Right ventricle myocardium inferior (tissue), 1 donor: ENCODE data around the gene NR4A3. TPM values are rescaled to one million over a fixed set of nuclear protein-coding genes. Genes with fewer than 3 reads are reported as not detected.

Experiments
- ATAC-seq: fragments of 200-7000 bp; cut with Tn5 transposase; one replicate; pipeline ENCODE4 v1.9.1; 2020; ENCODE audit warnings: mild to moderate bottlenecking, moderate library complexity
- DNase-seq: peaks from one replicate; pipeline ENCODE4 v3.0.0; 2021; ENCODE audit errors: missing footprints
- intact Hi-C: fragments of 100-400 bp; cut with DNase I; formaldehyde crosslinking; loops from one replicate; pipeline ENCODE4 v1.11.0; 2022
- total RNA-seq: library from RNA; stranded (reverse); fragmentation: NEBNext Ultra II Directional; extraction: Animal tissue kit (Norgen Biotek cat#: 25700); gene quantifications from one replicate; pipeline ENCODE4 v1.2.1, GENCODE V29; 2021
- donor health status: DM: no; HTN: yes; CAD: no; lungs with severe emphysema.

NR4A3 gene
- total RNA-seq, 1 donor from 2014 or later = 3.9 TPM

DNA sequence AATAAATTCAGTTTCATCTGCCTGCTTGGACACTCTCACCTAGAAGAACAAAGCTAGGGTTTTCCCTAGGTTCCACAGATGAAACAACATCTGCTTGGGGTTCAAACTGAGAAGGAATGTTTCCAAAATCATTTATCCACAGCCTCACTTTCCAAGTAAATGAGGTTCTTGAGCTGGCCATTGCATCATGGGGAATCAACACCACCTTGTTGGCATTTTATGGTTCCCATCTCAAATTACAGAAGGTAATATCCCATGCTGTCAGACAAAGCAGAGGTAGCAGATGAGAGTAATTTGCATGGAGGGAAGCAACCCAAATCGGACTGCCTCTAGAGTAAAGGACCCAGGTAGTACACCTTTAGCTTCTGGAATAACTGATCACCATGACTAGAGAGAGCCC lies 10.5 kb upstream of the NR4A3 start:
- DNase-seq (no peak), ATAC-seq (no peak)
- intact Hi-C loops = loop anchor here (10.0 kb wide), 1 partner anchor 514 kb away; no protein-coding TSS in a partner anchor

DNA sequence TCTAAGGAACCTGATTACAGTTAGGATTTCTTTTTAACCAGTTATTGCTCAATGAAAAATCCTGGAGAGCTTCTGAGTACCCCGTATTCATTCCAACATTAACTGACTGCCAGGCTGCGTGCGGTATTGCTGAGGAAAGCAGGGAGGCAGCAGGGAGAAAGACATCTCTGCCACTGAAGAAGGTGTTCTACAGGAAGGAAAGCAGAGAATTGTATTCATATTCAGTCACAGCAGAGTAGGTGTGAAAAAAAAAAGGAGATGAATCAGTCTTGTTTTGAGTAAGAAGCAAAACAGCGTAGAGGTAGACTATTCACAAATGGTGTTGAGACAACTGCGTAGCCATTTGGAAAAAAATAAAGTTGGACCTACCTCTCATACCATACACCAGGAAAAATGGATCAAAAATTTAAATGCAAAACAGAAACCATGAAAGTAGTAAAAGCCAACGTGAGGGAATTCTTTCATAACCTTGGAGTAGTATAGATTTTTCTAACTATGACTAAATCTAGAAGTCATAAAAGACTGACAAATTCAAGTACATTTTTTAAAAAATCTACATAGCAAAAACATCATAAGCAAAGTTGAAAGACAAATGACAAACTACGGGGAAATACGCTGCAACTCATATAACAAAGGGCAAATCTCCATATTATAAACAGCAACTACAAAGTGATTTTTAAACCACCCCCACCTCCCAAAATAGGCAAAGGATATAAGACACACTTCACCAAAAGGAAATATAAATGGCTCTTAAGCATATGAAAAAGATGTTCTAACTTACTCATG lies 9.9 kb upstream of the NR4A3 start:
- ATAC-seq (no peak), DNase-seq (no peak)
- intact Hi-C loops = loop anchor here (10.0 kb wide), 1 partner anchor 513 kb away; no protein-coding TSS in a partner anchor

DNA sequence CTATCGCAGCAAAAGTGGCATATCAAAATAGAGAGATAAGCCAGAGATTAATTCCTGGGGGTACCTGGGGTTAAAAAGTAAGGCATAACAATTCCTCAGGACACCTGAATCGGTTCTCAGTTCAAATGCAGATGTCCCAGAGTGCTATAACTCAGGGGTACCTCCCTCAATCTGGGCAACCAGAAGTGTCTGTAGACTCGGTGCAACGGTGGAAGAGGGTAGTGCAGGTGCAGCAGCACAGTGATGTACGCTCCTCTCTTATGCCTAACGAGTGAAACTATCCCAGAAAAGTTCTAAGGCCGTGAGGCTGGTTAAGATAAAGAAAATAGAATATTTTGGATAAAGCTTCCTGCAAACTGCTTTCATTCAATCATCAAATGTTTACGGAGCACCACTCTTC lies 7.9 kb upstream of the NR4A3 start:
- intact Hi-C loops = loop anchor here (10.0 kb wide), 1 partner anchor 511 kb away; no protein-coding TSS in a partner anchor
- DNase-seq (no peak), ATAC-seq (no peak)

DNA sequence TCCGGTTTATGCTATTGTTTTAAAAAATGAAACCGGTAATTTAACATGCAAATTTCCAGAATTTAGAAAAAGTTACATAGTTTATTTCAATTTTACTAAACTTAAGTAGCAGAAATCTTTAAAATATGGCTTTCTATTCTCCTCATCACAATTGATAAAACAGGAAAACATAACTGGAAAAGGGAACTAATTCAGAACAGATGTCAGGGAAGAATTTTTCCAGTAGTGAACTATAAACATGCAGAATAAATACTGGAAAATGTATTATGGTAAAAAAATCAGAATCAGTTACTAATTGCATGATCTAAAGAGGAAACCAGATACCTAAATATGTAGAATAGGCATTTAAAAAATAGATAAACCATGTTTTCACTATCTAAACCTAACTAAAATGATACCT lies 7.3 kb upstream of the NR4A3 start:
- intact Hi-C loops = loop anchor here (10.0 kb wide), 1 partner anchor 510 kb away; no protein-coding TSS in a partner anchor
- no peak for DNase-seq
- no peak for ATAC-seq

DNA sequence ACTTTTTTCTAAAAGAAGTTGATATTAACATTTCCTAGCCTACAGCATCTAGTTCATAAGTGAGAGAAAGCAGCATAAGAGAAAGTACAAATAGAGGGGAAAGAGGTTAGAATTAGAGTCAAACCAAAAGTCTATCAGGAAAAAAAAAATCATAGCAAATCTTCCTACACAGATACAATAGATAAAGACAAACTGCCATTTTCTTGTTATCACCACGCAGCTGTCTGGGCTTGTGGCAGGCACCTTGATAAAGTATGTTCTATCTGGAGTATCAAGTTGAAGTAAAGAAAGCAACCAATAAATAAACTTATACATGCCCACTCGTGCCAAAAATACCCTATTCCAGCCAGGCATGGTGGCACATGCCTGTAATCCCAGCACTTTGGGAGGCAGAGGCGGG lies 5.3 kb upstream of the NR4A3 start:
- DNase-seq (no peak), ATAC-seq (no peak)
- intact Hi-C loops = loop anchor here (10.0 kb wide), 1 partner anchor 508 kb away; no protein-coding TSS in a partner anchor

DNA sequence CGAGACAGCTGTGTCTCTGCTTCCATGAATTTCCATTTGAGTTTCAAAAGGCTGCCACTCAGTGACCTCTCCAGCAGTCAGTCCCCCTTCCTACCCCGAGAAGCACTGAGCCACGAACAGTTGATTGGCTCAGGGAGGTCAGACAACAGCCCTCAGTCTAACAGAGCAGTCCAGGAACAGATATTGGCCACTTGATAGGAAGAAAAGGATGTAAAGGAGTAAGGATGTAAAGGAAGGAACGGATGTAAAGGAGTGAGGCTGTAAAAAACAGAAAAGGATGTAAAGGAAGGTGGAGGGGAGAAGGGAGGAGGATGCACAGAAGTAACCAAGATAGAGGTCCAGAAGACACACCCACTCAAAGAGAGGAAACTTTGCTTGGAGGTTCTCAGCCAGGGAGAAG lies 3.2 kb upstream of the NR4A3 start:
- intact Hi-C loops = loop anchor here (10.0 kb wide), 1 partner anchor 506 kb away; no protein-coding TSS in a partner anchor
- DNase-seq (no peak), ATAC-seq (no peak)

DNA sequence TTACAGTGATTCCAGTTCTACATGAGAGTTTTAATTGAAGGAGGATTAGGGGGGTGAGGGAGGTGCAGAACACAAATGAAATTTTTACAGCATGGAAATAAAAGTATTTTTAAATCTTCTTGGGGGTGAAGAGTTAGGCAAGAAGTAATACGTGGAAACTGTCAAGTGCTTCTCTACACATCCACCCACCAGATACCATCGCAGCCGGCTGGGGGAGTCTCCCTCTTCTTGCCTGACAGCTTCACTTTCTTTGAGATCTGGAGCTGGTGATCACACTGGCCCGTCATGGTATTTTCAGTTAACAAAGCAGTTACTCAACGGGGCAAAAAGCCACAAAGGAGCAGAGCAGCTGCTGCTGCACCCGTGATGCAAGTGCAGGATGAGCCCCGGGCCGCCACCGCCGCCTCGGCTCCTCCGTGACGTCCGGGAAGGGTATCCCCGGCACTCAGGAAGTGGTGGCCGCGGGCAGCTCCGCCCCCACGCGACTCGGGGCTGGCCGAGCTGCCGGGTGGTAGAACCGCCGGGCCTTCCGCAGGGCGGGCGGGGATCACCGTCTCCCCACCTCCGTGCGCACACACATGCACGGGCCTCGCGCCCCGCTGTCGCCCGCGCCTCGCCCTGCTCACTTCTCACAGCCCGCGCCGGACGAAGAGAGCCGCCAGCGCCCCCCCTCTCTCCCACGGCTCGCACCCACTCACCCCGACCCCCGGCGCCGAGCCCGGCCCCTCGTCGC lies 2.4 kb upstream of the NR4A3 start:
- ATAC-seq = peak; percentile 71
- intact Hi-C loops = loop anchor here (10.0 kb wide), 1 partner anchor 506 kb away; no protein-coding TSS in a partner anchor
- DNase-seq = peak; percentile 95

DNA sequence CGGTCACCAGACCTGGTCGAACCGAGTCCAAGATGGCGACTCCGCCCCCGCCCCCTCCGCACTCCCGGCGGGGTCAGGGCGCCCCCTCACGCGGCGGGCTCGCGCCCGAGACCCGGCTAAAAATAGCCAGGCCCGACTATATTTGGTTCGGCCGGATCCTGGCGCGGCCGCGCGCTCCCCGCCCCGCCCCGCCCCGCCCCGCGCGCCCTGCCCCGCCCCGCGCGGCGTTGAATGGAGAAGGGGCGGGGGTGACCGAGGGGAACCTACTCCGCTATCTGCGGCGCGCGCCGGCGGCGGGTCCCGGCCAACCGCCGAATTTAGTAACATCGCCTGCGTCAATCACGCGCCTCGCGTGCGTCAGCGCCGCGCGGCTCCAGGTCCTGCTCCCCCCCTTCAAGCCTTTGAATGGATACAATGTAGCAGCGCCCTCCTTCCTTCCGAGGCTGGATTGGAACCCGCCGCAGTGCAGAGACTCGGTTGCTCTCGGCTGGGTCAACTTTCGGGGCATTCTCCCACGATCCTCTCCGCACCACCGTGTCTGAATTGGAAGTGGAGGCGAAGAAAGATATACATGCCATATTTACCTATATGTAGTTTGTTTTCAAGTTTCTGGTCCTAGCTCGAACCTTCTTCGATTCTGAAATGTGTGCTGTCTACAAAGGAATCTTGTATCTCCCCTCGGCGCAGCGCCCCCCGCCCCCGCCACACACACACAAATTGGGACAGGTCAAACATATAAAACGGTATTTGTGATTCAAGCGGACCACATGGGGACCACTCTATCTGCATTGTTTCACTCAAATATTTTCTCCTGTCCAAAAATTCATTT lies 1.6 kb upstream of the NR4A3 start:
- peak; percentile 96 for DNase-seq
- ATAC-seq = peak; percentile 79
- intact Hi-C loops = loop anchor here (5.0 to 10.0 kb wide), 5 partner anchors 87 to 525 kb away; partner anchors contain the start of gene STX17

DNA sequence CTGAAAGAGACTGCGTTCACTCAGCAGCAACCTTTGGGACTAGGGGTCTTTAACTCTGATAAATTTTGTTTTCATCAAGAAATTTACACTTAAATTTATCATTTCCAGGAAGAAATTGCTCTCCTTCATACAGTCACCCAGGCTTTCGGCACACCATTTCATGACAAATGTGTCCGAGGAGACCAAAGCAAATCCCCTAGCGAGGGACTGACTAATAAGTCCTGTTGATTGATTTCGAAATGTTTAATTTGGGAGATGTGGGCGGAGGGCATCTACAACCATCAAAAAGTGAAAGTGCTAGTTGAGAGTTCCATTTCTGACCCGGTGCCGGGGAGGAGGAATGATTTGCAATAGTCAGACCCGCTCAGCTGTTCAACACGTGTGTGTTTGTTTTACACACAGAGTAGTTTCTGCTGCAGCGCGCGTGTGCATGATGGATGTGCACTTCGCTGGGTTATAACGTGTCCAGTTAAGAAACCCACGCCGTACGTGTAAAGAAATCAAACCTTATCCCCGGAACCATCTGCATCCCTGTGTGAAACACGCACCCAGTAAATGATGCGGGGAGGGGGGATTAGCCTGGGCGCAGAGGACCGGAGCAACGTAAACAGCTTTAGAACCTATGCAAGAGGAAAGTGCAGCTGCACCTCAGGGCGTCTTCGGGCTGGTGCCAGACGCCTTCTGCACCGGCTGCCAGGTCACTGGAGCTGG lies 845 bp upstream of the NR4A3 start:
- ATAC-seq (peak; percentile 1), DNase-seq (no peak)
- intact Hi-C loops = loop anchor here (1.0 to 10.0 kb wide), 7 partner anchors 86 to 562 kb away; partner anchors contain the start of gene STX17

DNA sequence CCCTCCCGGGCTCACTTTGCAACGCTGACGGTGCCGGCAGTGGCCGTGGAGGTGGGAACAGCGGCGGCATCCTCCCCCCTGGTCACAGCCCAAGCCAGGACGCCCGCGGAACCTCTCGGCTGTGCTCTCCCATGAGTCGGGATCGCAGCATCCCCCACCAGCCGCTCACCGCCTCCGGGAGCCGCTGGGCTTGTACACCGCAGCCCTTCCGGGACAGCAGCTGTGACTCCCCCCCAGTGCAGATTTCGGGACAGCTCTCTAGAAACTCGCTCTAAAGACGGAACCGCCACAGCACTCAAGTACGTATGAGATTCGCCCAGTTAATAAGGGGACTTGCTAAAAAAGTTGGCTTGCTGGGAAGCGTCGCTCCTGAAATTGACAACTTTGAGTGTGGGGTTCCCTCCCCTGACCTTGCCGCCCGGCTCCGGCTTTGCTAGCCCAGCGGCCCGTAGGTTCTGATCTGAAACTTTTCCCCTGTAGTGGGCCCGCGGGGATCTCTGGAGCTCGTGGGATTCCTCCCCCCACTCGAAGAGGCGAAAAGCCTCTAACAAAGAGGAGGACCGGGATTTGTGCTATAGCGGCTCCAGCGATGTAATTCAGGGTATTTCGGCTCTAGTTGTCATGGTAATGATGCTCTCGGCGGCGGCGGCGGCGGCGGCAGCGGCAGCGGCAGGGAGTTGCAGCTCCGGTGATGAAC lies 572 bp downstream of the NR4A3 start:
- DNase-seq (no peak), ATAC-seq (no peak)
- intact Hi-C loops = loop anchor here (2.0 to 10.0 kb wide), 5 partner anchors 85 to 595 kb away; partner anchors contain the start of gene STX17

DNA sequence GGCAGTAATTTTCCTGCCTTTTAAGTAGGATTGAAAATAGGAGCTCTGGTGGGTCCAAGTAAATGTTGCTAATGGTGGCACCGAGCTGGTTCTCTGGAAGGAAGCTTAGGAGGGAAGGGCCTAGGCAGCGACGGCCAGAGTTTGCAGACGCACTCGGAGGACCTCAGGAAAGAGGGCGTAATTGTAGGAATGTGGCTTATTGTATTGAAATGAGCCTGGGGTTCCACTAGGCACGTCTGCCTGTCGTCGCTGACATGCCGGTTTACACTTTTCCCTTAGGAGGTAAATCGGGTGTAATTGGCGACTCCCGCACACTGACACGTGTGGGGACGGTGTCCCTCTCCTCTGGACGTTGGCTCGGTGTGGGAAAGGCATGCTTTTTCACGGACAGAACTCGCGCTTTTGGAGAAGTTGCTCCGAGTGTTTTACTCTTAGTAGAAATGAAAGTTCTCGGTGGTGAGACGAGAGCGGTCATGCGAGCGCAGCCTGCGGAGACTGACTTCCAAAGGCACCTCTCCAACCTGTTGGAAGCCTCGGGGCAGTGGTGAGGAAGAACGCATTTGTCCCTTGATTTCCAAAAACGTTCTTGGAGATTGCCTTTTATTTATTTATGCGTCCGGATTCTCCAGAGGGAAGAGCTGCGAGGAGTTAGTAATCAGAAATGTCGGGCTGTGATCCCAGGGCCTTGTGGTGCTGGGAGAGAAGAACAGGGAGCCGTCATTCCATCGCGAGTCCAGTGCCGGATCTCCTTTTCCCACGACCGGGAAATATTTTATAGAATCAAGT lies 1.3 kb downstream of the NR4A3 start:
- intact Hi-C loops = loop anchor here (2.0 to 10.0 kb wide), 5 partner anchors 84 to 596 kb away; partner anchors contain the start of gene STX17
- DNase-seq (no peak), ATAC-seq (no peak)

DNA sequence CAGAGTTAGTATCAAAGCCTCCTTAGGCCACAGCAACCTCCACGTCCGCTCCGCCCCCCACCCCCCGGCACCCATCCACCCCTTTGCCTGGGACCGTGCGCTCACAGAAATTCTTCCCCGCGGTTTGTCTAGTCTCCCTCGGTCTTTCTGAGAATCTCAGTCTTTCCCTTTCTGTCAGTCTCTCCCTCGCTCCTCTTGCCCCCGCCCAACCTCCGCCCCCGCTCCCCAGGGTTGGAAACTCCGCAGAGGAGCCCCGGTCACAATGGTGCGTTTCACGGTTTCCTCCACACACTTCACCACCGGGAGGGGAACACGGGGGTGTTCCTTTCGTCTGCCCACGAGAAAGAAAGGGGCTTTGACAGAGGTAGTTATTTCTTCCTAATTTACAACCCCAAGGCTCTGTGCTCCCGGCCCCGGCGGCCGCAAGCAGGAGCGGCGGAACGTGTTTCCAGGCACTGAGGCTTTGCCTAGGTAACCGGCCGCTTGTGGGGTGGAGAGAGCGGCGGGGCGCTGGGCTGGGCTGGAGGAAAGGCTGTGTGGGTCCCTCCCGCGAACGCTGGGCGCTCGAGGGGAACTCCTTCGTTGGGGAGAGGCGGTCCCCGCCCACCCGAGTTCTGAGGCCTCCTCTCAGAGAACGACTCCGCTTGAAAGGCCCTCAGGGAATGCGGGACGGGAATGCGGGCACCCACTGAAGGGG lies 2.1 kb downstream of the NR4A3 start:
- intact Hi-C loops = loop anchor here (2.0 to 10.0 kb wide), 5 partner anchors 83 to 597 kb away; partner anchors contain the start of gene STX17
- DNase-seq (no peak), ATAC-seq (no peak)

DNA sequence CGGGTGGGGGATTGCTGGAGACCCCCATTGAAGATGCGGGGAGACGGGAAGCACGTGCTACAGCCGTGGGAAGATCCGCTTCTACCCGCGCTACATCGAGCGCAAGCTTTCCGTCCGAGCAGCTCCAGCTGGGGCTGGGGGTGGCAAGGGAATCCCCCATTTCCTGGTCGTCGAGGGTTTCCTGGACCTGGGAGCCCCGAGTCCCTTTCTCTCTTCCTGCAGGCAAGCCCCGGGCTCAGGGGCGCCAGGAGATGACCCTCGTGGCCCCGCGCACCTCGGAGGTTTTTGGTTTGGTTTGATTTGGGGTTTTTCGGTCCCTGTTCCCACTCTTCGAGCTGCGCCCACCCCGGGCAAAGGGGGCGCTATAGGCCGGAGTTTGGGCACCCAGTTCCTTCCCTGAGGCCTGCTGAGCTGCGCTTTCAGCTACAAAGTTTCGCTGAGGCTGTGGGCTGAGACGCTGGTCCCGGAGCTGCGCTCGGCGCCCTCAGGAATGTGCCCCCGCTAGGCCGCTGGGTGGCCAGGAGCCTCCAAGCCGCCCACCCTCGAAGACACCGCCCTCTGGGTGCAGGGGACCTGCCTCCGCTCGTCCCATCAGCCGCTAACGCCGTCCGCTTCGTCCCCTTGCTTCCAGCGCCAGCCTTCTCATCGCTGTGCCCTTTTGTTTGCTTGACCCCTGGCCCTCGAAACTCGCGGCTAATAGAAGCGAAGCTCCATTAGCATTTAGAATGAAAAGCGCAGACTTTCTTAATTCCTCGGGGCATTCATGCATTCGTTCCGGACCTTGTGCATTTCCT lies 2.9 kb downstream of the NR4A3 start:
- intact Hi-C loops = loop anchor here (5.0 to 10.0 kb wide), 4 partner anchors 83 to 530 kb away; partner anchors contain the start of gene STX17
- peak; percentile 53 for DNase-seq
- no peak for ATAC-seq

DNA sequence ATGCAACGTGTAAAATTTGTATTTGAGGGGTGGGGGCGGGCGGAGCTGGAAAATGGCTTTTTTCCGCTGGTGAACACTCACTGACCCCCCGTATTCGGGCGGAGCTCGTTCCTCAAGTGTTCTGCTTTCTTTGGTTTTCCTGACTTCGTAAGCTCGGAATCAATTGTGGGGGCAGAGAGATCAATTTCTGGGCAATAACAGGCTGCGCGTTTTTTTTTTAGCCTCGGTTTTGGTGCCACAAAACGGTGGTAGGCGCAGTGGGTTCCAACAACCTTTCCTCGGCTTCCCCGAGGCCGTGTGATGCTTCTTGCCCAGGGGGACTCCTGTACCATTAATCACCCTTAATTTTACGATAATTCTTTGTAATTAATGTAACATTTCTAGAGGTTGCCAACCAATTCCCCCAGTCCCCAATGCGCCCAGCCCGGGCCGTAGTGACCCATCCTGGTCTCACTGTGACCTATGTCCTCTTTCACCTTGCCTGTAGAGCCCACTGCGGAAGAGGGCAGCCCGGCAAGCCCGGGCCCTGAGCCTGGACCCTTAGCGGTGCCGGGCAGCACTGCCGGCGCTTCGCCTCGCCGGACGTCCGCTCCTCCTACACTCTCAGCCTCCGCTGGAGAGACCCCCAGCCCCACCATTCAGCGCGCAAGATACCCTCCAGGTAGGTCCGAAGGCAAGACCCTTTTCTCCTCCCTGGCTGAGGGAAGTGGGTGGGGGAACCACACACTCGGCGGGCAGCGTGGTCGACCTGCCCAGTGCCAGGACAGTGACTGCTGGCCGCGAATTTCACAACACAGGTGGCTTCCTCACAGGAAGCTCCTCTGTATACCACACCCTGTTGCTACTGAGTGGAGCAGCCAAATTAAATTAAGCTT lies 3.7 kb downstream of the NR4A3 start:
- ATAC-seq (no peak), DNase-seq (no peak)
- intact Hi-C loops = loop anchor here (10.0 kb wide), 2 partner anchors 189 to 531 kb away; no protein-coding TSS in a partner anchor
